Heart left ventricle (tissue), 13 donors: ENCODE results near the gene GADL1.

Experiments used
- POLR2A ChIP-seq, 2 donors: fragments of 450-650 bp; IDR thresholded peaks; one replicate each; pipeline ENCODE4 v1.6.1; 2017; ENCODE audit warnings: antibody characterized with exemption in 2 of 2, mild to moderate bottlenecking in 2 of 2, moderate library complexity in 2 of 2
- TF ChIP-seq, protein P1 (sequence below), 12 donors: fragments of 200-600 bp; sonication (generic) in 4 of 12; IDR thresholded peaks; one replicate each; pipeline versions ENCODE4 v1.5.0 to v1.8.0; 2018 to 2022; ENCODE audit warnings: antibody characterized with exemption in 12 of 12, mild to moderate bottlenecking in 5 of 12
- donor health status: ischemic (EF 13 %, LVEDD 7.1; RV severe dilation, severe dysfunction).
- donor health status: DM: no; HTN: yes; CAD: no.
- donor health status: DM: no; HTN: no; CAD: no.
- donor health status: ischemic (EF 25% LVEDD 6.9; RV normal size, moderate dysfunction).
- donor health status: ischemic (EF 25% LVEDD 5.7; RV mildly dilated, moderate dysfunction).
- donor health status: ischemic (EF 35%, LVEDD 5.7; RV mildly dilated, moderate dysfunction).
- donor health status: nonischemic (EF 11% LVEDD 7.7; RV severe dilation, severe dysfunction).
- donor health status: DM: yes; HTN: yes; CAD: no.
- donor health status: PGD.
- donor health status: ischemic (EF 29% LVEDD 5.4; RV normal size, mild dysfunction).
- donor health status: nonischemic (EF 23%, LVEDD 6.1; RV moderate dilation, normal function).

DNA sequence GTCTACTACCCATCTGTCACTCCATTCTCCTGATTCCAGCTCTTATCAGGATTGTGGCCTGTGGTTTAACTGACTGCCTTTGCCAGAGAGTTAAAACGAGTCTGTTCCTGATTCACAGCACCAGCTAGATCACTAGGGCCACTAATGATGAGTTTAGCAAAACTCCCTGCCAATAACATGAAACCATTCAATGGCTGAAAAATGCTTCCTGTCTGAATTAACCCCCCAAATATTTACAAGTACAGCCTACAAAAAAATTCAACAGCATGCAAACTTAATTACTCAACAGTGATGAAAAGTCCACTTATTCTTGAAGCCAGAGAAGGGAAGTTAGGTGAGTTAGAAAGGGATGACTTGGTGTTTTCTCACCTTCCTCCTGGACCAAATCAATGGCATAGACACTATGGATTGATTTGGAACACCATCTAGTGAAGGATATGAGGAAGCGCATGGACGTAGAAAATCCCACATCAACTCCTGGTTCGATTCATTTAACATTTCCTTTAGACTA lies 146.6 kb downstream of the GADL1 start:
- TF ChIP-seq POLR2A (IDR thresholded peaks at IDR 0.05) = no peak
- TF ChIP-seq, protein P1, sequence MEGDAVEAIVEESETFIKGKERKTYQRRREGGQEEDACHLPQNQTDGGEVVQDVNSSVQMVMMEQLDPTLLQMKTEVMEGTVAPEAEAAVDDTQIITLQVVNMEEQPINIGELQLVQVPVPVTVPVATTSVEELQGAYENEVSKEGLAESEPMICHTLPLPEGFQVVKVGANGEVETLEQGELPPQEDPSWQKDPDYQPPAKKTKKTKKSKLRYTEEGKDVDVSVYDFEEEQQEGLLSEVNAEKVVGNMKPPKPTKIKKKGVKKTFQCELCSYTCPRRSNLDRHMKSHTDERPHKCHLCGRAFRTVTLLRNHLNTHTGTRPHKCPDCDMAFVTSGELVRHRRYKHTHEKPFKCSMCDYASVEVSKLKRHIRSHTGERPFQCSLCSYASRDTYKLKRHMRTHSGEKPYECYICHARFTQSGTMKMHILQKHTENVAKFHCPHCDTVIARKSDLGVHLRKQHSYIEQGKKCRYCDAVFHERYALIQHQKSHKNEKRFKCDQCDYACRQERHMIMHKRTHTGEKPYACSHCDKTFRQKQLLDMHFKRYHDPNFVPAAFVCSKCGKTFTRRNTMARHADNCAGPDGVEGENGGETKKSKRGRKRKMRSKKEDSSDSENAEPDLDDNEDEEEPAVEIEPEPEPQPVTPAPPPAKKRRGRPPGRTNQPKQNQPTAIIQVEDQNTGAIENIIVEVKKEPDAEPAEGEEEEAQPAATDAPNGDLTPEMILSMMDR (IDR thresholded peaks at IDR 0.05) = peak; percentile 32 to 73 (median 56)
